Fibroblast of villous mesenchyme (primary cell): ENCODE results near the gene RAB35. TPM values are rescaled to one million over a fixed set of nuclear protein-coding genes. Genes with fewer than 3 reads are reported as not detected.

Source experiments
- DNase-seq: peaks from one replicate; pipeline ENCODE4 v3.0.0-alpha.2; 2010; ENCODE audit warnings: low read depth
- H3K4me3 ChIP-seq: 2 replicates; pipeline ENCODE4 v1.5.1; 2011; ENCODE audit warnings: low read depth, mild to moderate bottlenecking, low read length
- CTCF ChIP-seq: IDR thresholded peaks from 2 replicates; pipeline ENCODE4 v1.5.1; 2012; ENCODE audit warnings: low read depth, mild to moderate bottlenecking, low read length; ENCODE audit not compliant: insufficient read depth
- total RNA-seq: library from RNA; depleted of rRNA; stranded (reverse); fragments of >200 nt; gene quantifications from 2 replicates; pipeline ENCODE4 v1.2.3, GENCODE V29; 2012

RAB35 gene
- total RNA-seq, 1 donor: 24.6 TPM

- no peak for DNase-seq
- TF ChIP-seq CTCF: no peak
These were observed 16.8 kb downstream of the RAB35 start for GRCh38 chr12:120099738-120100137.

GRCh38 chr12:120098756-120099470, 17.6 kb downstream of the RAB35 start:
- TF ChIP-seq CTCF: no peak
- no peak overlapping the region for H3K4me3 ChIP-seq
- no peak for DNase-seq

More at GRCh38 chr12:120099738-120100137, 16.8 kb downstream of the RAB35 start:
- no peak overlapping the region for H3K4me3 ChIP-seq

- no peak for DNase-seq
- no peak for TF ChIP-seq CTCF
- H3K4me3 ChIP-seq: no peak overlapping the region
These were observed 19.8 kb downstream of the RAB35 start for GRCh38 chr12:120096671-120097202.

- no peak for DNase-seq
- no peak for TF ChIP-seq CTCF
- no peak overlapping the region for H3K4me3 ChIP-seq
These were observed 20.8 kb downstream of the RAB35 start for GRCh38 chr12:120095736-120096135.

- H3K4me3 ChIP-seq: no peak overlapping the region
- no peak for TF ChIP-seq CTCF
These were observed 21.2 kb downstream of the RAB35 start for GRCh38 chr12:120095331-120095730.

GRCh38 chr12:120094485-120094884, 22.1 kb downstream of the RAB35 start:
- no peak for TF ChIP-seq CTCF
- no peak for DNase-seq
- no peak overlapping the region for H3K4me3 ChIP-seq

More at GRCh38 chr12:120095331-120095730, 21.2 kb downstream of the RAB35 start:
- no peak for DNase-seq
